GM12878 (cell line): Measurements from ENCODE around the gene SETD1A. TPM values are rescaled to one million over a fixed set of nuclear protein-coding genes. Genes with fewer than 3 reads are reported as not detected.

Experiments used
- ATAC-seq: fragments of 200-7000 bp; cut with Tn5 transposase; 3 replicates; pipeline ENCODE4 v1.9.1; 2020; ENCODE audit warnings: mild to moderate bottlenecking, moderate library complexity
- BruUV-seq: library from RNA; stranded (reverse); fragments of 400-500 nt; replicated peaks from 2 replicates; lab custom pipeline; 2021; lab: Mats Ljungman, UMichigan
- CTCF ChIA-PET: fragments of 300-600 bp; sonication (Branson Sonifier 250); formaldehyde crosslinking; extraction: SDS; loops from one replicate; lab custom pipeline; 2021; ENCODE audit warnings: inconsistent platforms; lab: Yijun Ruan, JAX
- POLR2A ChIA-PET: fragments of 350-600 bp; formaldehyde crosslinking; extraction: SDS; loops from one replicate; lab custom pipeline; 2021; ENCODE audit warnings: inconsistent platforms; lab: Charles Lee
- RAD21 ChIA-PET: fragments of 300-600 bp; sonication (Branson Sonifier 250); formaldehyde crosslinking; loops from one replicate; lab custom pipeline; 2023; ENCODE audit warnings: antibody characterized with exemption; ENCODE audit not compliant: unreplicated experiment; lab: Charles Lee
- SMC1A ChIA-PET: fragments of 300-600 bp; sonication (Branson Sonifier 250); formaldehyde crosslinking; loops from one replicate; lab custom pipeline; 2023; ENCODE audit not compliant: unreplicated experiment, uncharacterized antibody; lab: Charles Lee
- DNase-seq: peaks from one replicate; pipeline ENCODE4 v3.0.0-alpha.2; 2011; ENCODE audit warnings: low read depth, low spot score
- FAIRE-seq: peaks from 3 replicates; lab custom pipeline; 2011; peaks lifted over from hg19 to GRCh38; lab: Jason Lieb, UNC
- H2AFZ ChIP-seq: 2 replicates; pipeline ENCODE4 v1.6.0; 2011; ENCODE audit warnings: low read depth, low read length, control low read depth; ENCODE audit not compliant: control insufficient read depth
- H3K27ac ChIP-seq: 2 replicates; pipeline ENCODE4 v1.5.1; 2011; ENCODE audit warnings: control low read depth; ENCODE audit not compliant: control insufficient read depth, insufficient read depth
- H3K27me3 ChIP-seq, 2 experiments: replicated peaks in 1 of 2; 2 replicates each; pipeline versions ENCODE4 v1.6.0 to v1.6.1; 2011; ENCODE audit warnings: low read length in 1 of 2; ENCODE audit not compliant: control insufficient read depth in 2 of 2, insufficient read depth in 2 of 2
- H3K36me3 ChIP-seq, 2 experiments: 2 replicates each; pipeline ENCODE4 v1.5.1; 2011; ENCODE audit warnings: low read length in 1 of 2; ENCODE audit not compliant: control insufficient read depth in 2 of 2, insufficient read depth in 2 of 2
- H3K4me1 ChIP-seq: 2 replicates; pipeline ENCODE4 v1.6.1; 2011; ENCODE audit warnings: mild to moderate bottlenecking, low read length, moderate library complexity, mixed read lengths; ENCODE audit not compliant: control insufficient read depth, insufficient read depth
- H3K4me2 ChIP-seq: 2 replicates; pipeline ENCODE4 v1.6.0; 2011; ENCODE audit warnings: control low read depth; ENCODE audit not compliant: control insufficient read depth, insufficient read depth
- H3K4me3 ChIP-seq: fragments of 200-600 bp; sonication (generic); 2 replicates; pipeline ENCODE4 v1.5.1; 2016
- H3K79me2 ChIP-seq: 2 replicates; pipeline ENCODE4 v1.6.0; 2011; ENCODE audit warnings: low read length; ENCODE audit not compliant: control insufficient read depth, insufficient read depth
- H3K9ac ChIP-seq: 2 replicates; pipeline ENCODE4 v1.8.0; 2011; ENCODE audit warnings: low read length, control low read depth, mixed read lengths; ENCODE audit not compliant: control insufficient read depth, insufficient read depth
- H3K9me3 ChIP-seq: replicated peaks from 3 replicates; pipeline ENCODE4 v1.5.1; 2011; ENCODE audit warnings: mild to moderate bottlenecking, low read length; ENCODE audit not compliant: control insufficient read depth, insufficient read depth
- H4K20me1 ChIP-seq: 2 replicates; pipeline ENCODE4 v1.6.0; 2011; ENCODE audit not compliant: control insufficient read depth, insufficient read depth
- ATF7 ChIP-seq: fragments of 450-650 bp; IDR thresholded peaks from 2 replicates; pipeline ENCODE4 v1.6.1; 2016; ENCODE audit warnings: low read depth, mild to moderate bottlenecking
- BHLHE40 ChIP-seq, 2 experiments: fragments of 450-650 bp in 1 of 2; IDR thresholded peaks; 2 replicates each; pipeline ENCODE4 v1.6.1; 2011 to 2017; ENCODE audit warnings: low read depth in 2 of 2, borderline replicate concordance in 1 of 2, improper control_type of control experiment in 1 of 2, low read length in 1 of 2, mild to moderate bottlenecking in 1 of 2
- CHD4 ChIP-seq: fragments of 200-600 bp; sonication (generic); IDR thresholded peaks from 2 replicates; pipeline ENCODE4 v1.6.1; 2016; ENCODE audit warnings: mild to moderate bottlenecking
- IRF5 ChIP-seq: fragments of 450-650 bp; IDR thresholded peaks from 2 replicates; pipeline ENCODE4 v1.6.1; 2017; ENCODE audit warnings: borderline replicate concordance
- MEF2B ChIP-seq: fragments of 450-650 bp; IDR thresholded peaks from 2 replicates; pipeline ENCODE4 v1.6.1; 2018; ENCODE audit warnings: mild to moderate bottlenecking, moderate library complexity; ENCODE audit not compliant: partially characterized antibody, poor library complexity, severe bottlenecking
- NR2C2 ChIP-seq: IDR thresholded peaks from 2 replicates; pipeline ENCODE4 v1.6.1; 2011; ENCODE audit warnings: borderline replicate concordance, low read depth; ENCODE audit not compliant: control insufficient read depth, insufficient read length
- RBBP5 ChIP-seq: fragments of 200-600 bp; sonication (generic); conservative IDR thresholded peaks from 2 replicates; pipeline ENCODE4 v1.6.1; 2016
- REST ChIP-seq: IDR thresholded peaks from 2 replicates; pipeline ENCODE4 v1.6.1; 2012; ENCODE audit warnings: mild to moderate bottlenecking, low read depth, low read length
- SRF ChIP-seq, 2 experiments: IDR thresholded peaks; 2 replicates each; pipeline ENCODE4 v1.6.1; 2011; ENCODE audit warnings: low read depth in 2 of 2, low read length in 2 of 2, mild to moderate bottlenecking in 1 of 2, moderate library complexity in 1 of 2
- STAT3 ChIP-seq: IDR thresholded peaks from 2 replicates; pipeline ENCODE4 v1.6.1; 2011; ENCODE audit warnings: low read depth, low read length, improper control_type of control experiment
- YY1 ChIP-seq: IDR thresholded peaks from 2 replicates; pipeline ENCODE4 v1.6.1; 2011; ENCODE audit warnings: low read depth, mild to moderate bottlenecking, low read length
- ZNF622 ChIP-seq: fragments of 450-650 bp; IDR thresholded peaks from 2 replicates; pipeline ENCODE4 v1.6.1; 2017; ENCODE audit warnings: mild to moderate bottlenecking, inconsistent platforms
- WGBS: methylation state at CpG from one replicate; pipeline ENCODE4 v1.1.6; 2016; ENCODE audit warnings: low lambda C conversion rate; ENCODE audit not compliant: insufficient replicate concordance, insufficient coverage; ENCODE audit errors: missing lambda C conversion rate; 5-methylcytosine and 5-hydroxymethylcytosine counted together
- in situ Hi-C: fragments of 300-500 bp; cut with MboI; formaldehyde crosslinking; loops from 9 replicates; pipeline ENCODE4 v1.14.3; 2018; ENCODE audit warnings: mixed read lengths
- intact Hi-C: fragments of 100-400 bp; cut with micrococcal nuclease; formaldehyde crosslinking; loops from one replicate; pipeline ENCODE4 v1.14.2; 2022; ENCODE audit not compliant: unreplicated experiment
- polyA plus RNA-seq, 11 experiments: library from polyadenylated mRNA; depleted of rRNA in 4 of 11; unstranded in 6 of 11; stranded (reverse) in 5 of 11; fragments of >200 nt; fragmentation: Nextera tagmentation in 4 of 11; fragmentation: Illumina TruSeq in 1 of 11; extraction: Ambion mirVana in 4 of 11; extraction: Trizol in 1 of 11; gene quantifications; 1 replicate in 1 of 11; 2 replicates in 10 of 11; pipeline versions ENCODE4 v1.2.1 to v1.2.3, GENCODE V29; 2011 to 2016; ENCODE audit warnings: inconsistent platforms in 2 of 11, missing spikeins in 2 of 11, low read depth in 1 of 11
- total RNA-seq, 4 experiments: library from RNA; depleted of rRNA in 3 of 4; stranded (reverse); fragments of >200 nt in 3 of 4; fragmentation: Illumina TruSeq in 1 of 4; extraction: Trizol in 1 of 4; gene quantifications; 2 replicates each; pipeline versions ENCODE4 v1.2.1 to v1.2.3, GENCODE V29; 2013 to 2021
- TF ChIP-seq, protein P1 (sequence below): IDR thresholded peaks from 2 replicates; pipeline ENCODE4 v1.6.1; 2012; ENCODE audit warnings: low read depth, low read length, improper control_type of control experiment

SETD1A gene
- total and polyA plus RNA-seq, 10 of the 15 experiments (the other 5 are each of a cell fraction or from before 2014, with no cell fraction given) = 0.02 to 25.9 (median 4.9) TPM

GRCh38 chr16:30924913-30925631 lies 32.5 kb upstream of the SETD1A start (continued):
- TF ChIP-seq, protein P1, sequence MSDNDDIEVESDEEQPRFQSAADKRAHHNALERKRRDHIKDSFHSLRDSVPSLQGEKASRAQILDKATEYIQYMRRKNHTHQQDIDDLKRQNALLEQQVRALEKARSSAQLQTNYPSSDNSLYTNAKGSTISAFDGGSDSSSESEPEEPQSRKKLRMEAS = no peak

DNA sequence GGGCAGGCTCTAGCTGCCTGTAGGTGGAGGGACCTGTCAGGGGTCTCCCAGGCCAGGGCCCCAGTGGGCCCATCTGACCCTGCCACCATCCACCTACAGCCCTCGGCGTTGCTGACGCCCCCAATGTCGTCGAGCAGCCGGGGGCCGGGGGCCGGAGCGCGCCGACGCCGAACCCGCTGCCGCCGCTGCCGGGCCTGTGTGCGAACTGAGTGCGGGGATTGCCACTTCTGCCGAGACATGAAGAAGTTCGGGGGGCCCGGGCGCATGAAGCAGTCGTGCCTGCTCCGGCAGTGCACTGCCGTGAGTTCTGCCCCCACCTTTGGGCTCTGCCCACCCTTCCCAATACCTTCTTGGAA lies 31.9 kb upstream of the SETD1A start:
- Histone ChIP-seq H3K9me3 (no peaks in the 10 kb centered on the region), H3K9ac (no peak overlapping the region), H3K4me1 (peaks cover 4% of the 10 kb centered on the region; the same call in 1 of the 2 replicates), H2AFZ (no peak overlapping the region), H3K4me3 (no peak overlapping the region), H3K4me2 (no peak overlapping the region), H3K27me3 (no peaks in the 10 kb centered on the region), H3K36me3 (peaks cover 0 to 7% of the 10 kb centered on the region in 2 experiments), H3K27ac (no peak overlapping the region), H3K79me2 (peaks cover 5% of the 10 kb centered on the region), H4K20me1 (no peaks in the 10 kb centered on the region)
- ChIA-PET CTCF (interaction anchor here (1.1 to 5.2 kb wide), 2 partner anchors 16 to 24 kb away, joined by 3 to 26 read pairs; no protein-coding TSS in a partner anchor), POLR2A (interaction anchor here (0.6 kb wide), 1 partner anchor 28 kb away, joined by 4 read pairs; no protein-coding TSS in a partner anchor), RAD21 (interaction anchor here (1.3 kb wide), 1 partner anchor 28 kb away, joined by 4 read pairs; no protein-coding TSS in a partner anchor), SMC1A (interaction anchor here (1.2 to 1.3 kb wide), 2 partner anchors 9 to 16 kb away, joined by 3 to 5 read pairs; no protein-coding TSS in a partner anchor)
- TF ChIP-seq BHLHE40 (IDR thresholded peaks at IDR 0.05; ENCODE audit: borderline replicate concordance in 1 of 2, low read depth in 2 of 2, low read length in 1 of 2) (no peak), SRF (IDR thresholded peaks at IDR 0.05; ENCODE audit: low read depth in 2 of 2, low read length in 2 of 2) (no peak), YY1 (no peak), IRF5 (no peak), ZNF622 (no peak), NR2C2 (no peak), RBBP5 (no peak), REST (no peak), STAT3 (no peak), ATF7 (no peak), CHD4 (no peak), MEF2B (no peak)
- TF ChIP-seq, protein P1 = no peak
- ATAC-seq (no peak), FAIRE-seq (no peak), DNase-seq (no peak)
- WGBS = 98% methylated on average over 26 of the region's 26 CpGs
- intact Hi-C loops (loop anchor here (10.0 kb wide), 2 partner anchors 231 to 271 kb away; partner anchors contain the start of genes FBRS, PRR14 and SRCAP), in situ Hi-C loops (no loop called here)
- BruUV-seq = no TSS peak
